Amniotic epithelial cell (primary cell): ENCODE results near the gene C3orf22.

Experiments
- DNase-seq: peaks from one replicate; pipeline ENCODE4 v3.0.0-alpha.2; 2010; ENCODE audit warnings: low read depth

C3orf22 gene

GRCh38 chr3:126512026-126512425 is 46.7 kb downstream of the C3orf22 start:
- DNase-seq = no peak

- DNase-seq = no peak
These were observed 47.4 kb downstream of the C3orf22 start for GRCh38 chr3:126511291-126511690.

GRCh38 chr3:126510308-126510910 is 48.3 kb downstream of the C3orf22 start:
- DNase-seq = no peak

GRCh38 chr3:126509597-126510307 is 49.0 kb downstream of the C3orf22 start:
- DNase-seq = no peak

- DNase-seq = no peak
These were observed 50.2 kb downstream of the C3orf22 start for GRCh38 chr3:126508564-126508964.

GRCh38 chr3:126507886-126508285 is 50.8 kb downstream of the C3orf22 start:
- no peak for DNase-seq

GRCh38 chr3:126503701-126504100 is 55.0 kb downstream of the C3orf22 start:
- DNase-seq = no peak

- no peak for DNase-seq
These were observed 56.1 kb downstream of the C3orf22 start for GRCh38 chr3:126502656-126503055.

GRCh38 chr3:126501736-126502135 is 57.0 kb downstream of the C3orf22 start:
- no peak for DNase-seq

GRCh38 chr3:126501054-126501453 is 57.7 kb downstream of the C3orf22 start:
- no peak for DNase-seq

- DNase-seq = no peak
These were observed 58.7 kb downstream of the C3orf22 start for GRCh38 chr3:126500016-126500415.
